ENCODE results near the gene IFITM10. TPM values are rescaled to one million over a fixed set of nuclear protein-coding genes. Genes with fewer than 3 reads are reported as not detected.

IFITM10 gene
- total RNA-seq, 3 donors from 2014 or later: 0.46 to 2.8 (median 1.9) TPM

- ATAC-seq (no peak), DNase-seq (peak in 2 of 3 donors; percentile 32 to 60)
- intact Hi-C loops (cut with DNase I, micrococcal nuclease): no loop called here
- peaks cover 17% of the 10 kb centered on the region for H3K4me1 ChIP-seq (ENCODE audit: low read depth)
- H3K4me3 ChIP-seq: no peak overlapping the region
- no peak for TF ChIP-seq CTCF (IDR thresholded peaks at IDR 0.05)
- peaks cover 10% of the 10 kb centered on the region for H3K36me3 ChIP-seq (ENCODE audit: low read depth)
- H3K9me3 ChIP-seq: no peaks in the 10 kb centered on the region
Observed at GRCh38 chr11:1755692-1756561, 5.5 kb upstream of the IFITM10 start.

GRCh38 chr11:1755344-1755691, 4.9 kb upstream of the IFITM10 start:
- intact Hi-C loops (cut with DNase I, micrococcal nuclease): no loop called here
- Histone ChIP-seq H3K4me3 (no peak overlapping the region), H3K36me3 (ENCODE audit: low read depth) (peaks cover 10% of the 10 kb centered on the region), H3K4me1 (ENCODE audit: low read depth) (peaks cover 11% of the 10 kb centered on the region), H3K9me3 (no peaks in the 10 kb centered on the region)
- no peak for TF ChIP-seq CTCF (IDR thresholded peaks at IDR 0.05)
- no peak for DNase-seq
- no peak for ATAC-seq

- H3K4me3 ChIP-seq: no peak overlapping the region
- H3K36me3 ChIP-seq (ENCODE audit: low read depth): peaks cover 10% of the 10 kb centered on the region
- peak in 2 of 3 donors; percentile 21 to 46 for DNase-seq
- no peaks in the 10 kb centered on the region for H3K9me3 ChIP-seq
- intact Hi-C loops (cut with DNase I, micrococcal nuclease): no loop called here
- TF ChIP-seq CTCF (IDR thresholded peaks at IDR 0.05): no peak
- ATAC-seq: no peak
- H3K4me1 ChIP-seq (ENCODE audit: low read depth): peaks cover 7% of the 10 kb centered on the region
Observed at GRCh38 chr11:1754376-1755150, 4.2 kb upstream of the IFITM10 start.

- intact Hi-C loops (cut with DNase I, micrococcal nuclease): no loop called here
- ATAC-seq (no peak), DNase-seq (peak in 2 of 3 donors; percentile 30 to 53)
- no peak overlapping the region for H3K4me3 ChIP-seq
- no peak for TF ChIP-seq CTCF (IDR thresholded peaks at IDR 0.05)
- H3K36me3 ChIP-seq (ENCODE audit: low read depth): peaks cover 10% of the 10 kb centered on the region
- H3K9me3 ChIP-seq: no peaks in the 10 kb centered on the region
- H3K4me1 ChIP-seq (ENCODE audit: low read depth): peaks cover 7% of the 10 kb centered on the region
Observed at GRCh38 chr11:1753929-1754305, 3.5 kb upstream of the IFITM10 start.

- no peak for ATAC-seq
- intact Hi-C loops (cut with DNase I, micrococcal nuclease): no loop called here
- peaks cover 7% of the 10 kb centered on the region for H3K4me1 ChIP-seq (ENCODE audit: low read depth)
Observed at GRCh38 chr11:1753229-1753928, 3.0 kb upstream of the IFITM10 start.

More at GRCh38 chr11:1753229-1753928, 3.0 kb upstream of the IFITM10 start:
- Histone ChIP-seq H3K36me3 (ENCODE audit: low read depth) (peaks cover 10% of the 10 kb centered on the region), H3K4me3 (no peak overlapping the region), H3K9me3 (no peaks in the 10 kb centered on the region)
- TF ChIP-seq CTCF (IDR thresholded peaks at IDR 0.05): no peak
- DNase-seq: peak in 1 of 3 donors; percentile 53
